GM18517 (cell line): ENCODE data around the gene NR6A1.

Source experiments
- ATAC-seq: cut with Tn5 transposase; IDR thresholded peaks from one replicate; pipeline ENCODE4 v1.9.1; 2021; ENCODE audit warnings: mild to moderate bottlenecking, moderate library complexity; ENCODE audit not compliant: unreplicated experiment

The NR6A1 gene

GRCh38 chr9:124506931-124507879, 263.9 kb downstream of the NR6A1 start, which contains the start of gene NR5A1:
Gene NR5A1 (minus strand): TSS chr9:124507399. CDS start chr9:124503395, 4,004 bp downstream.
- no peak for ATAC-seq

DNA sequence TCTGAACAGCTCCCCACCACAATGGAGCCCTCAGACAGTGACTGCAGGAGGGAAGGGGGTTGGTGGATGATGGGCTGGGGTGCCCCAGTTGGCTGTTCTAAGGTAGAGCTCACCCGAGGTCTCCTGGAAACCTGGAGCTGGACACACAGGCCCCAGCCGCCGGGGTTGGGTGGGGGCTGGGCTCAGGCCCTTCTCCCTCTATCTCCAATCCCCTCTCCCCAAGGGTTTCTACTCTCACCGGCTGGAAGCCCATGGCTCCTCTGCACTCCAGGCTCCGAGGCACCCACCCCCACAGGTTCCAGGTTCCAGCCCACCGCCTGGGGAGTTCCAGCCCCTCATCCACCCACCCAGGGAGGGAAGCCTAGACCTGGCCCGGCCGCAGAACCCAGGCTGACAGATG, 264.7 kb downstream of the NR6A1 start:
- ATAC-seq: no peak

GRCh38 chr9:124505901-124506346, 265.2 kb downstream of the NR6A1 start:
- no peak for ATAC-seq

DNA sequence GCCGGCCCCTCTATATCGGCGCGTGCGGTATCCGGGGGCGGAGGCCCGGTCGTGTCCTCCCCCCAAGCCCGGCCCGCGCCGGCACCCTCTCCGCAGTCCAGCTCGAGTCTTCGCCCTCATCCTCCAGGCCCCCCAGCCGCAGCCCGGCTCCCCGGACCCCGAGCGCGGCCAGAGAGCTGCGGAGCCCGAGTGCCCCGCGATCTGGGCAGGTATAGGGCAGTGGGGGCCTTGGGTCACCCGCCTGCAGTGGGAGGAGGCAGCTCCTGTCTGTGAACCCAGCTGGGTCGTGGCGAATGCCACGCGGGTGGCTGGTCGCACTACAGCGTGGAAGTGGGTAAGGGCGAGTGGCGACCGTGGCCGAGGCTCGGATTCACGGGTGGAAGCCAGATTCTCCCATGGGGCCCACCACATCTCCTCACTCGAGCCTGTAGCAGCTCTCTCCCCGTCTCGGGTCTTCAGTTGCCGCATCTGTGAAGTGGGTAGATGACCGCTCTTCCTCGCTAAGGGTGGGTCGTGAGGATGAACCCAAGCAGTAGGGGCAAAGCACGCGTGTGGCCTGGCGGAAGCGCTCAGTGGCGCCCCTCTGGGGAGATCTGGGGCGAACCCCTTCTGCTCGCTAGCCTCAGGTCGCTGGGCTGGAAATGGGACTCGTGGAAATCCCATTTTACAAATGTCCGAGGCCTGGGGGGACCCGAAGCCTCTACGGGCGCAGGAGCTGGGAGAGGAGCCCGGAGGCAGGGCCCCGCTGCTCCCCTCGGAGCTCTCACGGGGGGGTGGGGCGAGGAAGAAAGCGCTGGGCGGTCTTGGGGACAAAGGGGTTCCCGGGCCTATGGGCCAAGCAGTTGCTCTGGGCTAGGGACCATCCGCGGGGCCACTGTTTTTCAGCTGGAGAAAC, 265.9 kb downstream of the NR6A1 start:
- no peak for ATAC-seq

DNA sequence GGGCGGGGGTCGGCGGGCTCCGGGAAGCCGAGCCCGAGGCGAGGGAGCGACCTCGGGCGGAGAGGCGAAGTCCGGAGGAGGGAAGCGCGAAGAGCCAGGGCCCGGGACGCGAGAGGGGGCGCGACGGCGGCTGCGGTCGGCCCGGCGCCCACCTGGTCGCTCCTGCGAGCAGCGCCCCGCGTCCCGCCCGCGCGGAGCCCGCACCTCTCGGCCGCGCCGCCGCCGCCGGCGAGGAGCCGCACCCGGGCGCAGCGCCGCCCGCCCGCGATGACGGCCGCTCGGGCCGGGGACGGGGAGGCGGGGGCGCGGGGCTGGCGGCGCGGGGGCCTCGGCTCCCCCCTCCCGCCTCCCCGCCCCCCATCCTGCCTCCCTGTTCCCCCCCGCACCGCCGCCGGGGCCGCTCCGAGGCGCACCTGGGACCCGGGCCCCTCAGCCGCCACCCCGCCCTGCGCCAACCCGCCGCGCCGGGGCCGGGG, 266.5 kb downstream of the NR6A1 start:
- no peak for ATAC-seq

DNA sequence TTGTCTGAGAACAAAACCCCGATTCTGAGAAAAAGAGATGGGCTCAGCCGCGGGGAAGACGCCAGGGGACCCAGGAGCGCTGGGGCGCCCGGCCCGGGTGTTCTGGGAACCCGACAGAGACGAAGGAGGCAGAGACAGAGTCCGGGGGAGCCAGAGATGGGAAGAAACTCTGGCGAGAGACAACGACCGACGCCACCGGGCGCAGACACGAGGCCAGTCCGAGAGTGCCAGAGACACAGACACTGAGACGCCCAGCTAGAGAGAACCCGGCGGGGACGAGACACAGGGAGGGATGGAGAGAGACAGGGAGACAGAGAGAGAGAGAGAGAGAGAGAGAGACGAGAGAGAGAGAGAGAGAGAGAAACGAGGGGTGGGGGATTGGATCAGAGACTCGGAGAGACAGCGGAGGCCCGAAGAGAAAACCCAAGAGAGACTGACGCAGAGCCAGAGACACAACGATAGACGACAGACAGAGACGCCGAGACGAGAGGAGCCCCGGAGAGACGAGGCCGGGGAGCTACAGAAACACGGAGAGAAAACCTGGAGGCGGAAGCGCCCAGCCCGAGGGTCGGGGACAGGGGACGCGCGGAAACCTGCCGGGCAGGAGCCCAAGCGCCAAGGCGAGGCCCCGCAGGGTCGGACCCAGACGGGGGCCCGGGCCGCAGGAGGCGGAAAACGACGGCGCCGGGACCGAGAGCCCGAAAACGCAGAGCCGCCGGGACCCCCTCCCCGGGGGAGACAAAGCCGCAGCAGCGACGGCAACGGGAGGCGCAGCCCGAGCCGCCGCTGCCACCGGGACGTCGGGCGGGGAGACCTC, 267.2 kb downstream of the NR6A1 start:
- ATAC-seq: no peak

- ATAC-seq: no peak
Measured at GRCh38 chr9:124502711-124503702, 268.1 kb downstream of the NR6A1 start.

DNA sequence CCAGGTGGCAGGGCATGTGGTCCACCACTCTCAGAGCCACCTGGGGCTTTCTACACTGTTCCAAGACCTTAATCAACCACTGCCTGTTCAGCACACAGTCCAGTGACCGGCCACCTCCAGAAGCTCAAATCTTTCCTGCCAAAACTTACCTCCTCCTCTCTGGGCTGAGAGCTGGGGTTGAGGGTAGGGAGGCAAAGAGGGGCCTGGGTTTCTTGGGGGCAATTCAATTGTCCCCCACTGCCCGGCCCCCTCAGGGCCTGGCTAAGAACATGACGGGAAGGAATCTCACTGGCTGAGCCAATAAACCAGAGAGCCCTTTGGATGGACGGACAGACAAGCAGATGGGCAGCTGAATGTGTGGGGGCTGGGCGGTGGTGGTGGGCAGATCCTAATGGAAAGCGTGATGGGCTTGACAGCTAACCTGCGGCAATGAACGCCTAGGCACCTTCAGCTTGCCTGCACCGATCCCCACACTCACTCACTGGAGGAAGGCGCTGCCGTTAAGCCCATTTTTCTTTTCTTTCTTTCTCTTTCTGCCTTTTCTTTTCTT, 269.3 kb downstream of the NR6A1 start:
- ATAC-seq: no peak

GRCh38 chr9:124500796-124501611, 270.1 kb downstream of the NR6A1 start:
- ATAC-seq: no peak

GRCh38 chr9:124500028-124500795, 270.9 kb downstream of the NR6A1 start:
- ATAC-seq: no peak

DNA sequence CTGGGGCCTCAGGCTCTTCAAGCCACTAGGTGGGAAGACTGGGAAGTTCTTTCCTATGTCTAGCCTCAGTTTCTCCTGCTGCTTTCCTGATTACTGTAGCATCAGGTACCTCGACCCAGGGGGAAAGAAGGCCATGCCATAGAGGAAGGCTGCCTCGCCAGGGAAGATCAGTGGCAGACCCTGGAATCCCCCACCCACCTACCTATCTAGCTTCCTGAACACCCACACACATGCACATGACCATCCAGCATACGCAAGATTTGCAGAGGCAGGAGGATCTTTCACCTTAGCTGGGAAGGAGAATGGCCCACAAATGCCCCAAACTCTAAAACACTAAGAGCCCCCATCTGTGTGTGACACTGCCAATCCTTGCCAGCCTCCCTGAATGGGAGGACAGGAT, 271.9 kb downstream of the NR6A1 start:
- ATAC-seq: no peak

- no peak for ATAC-seq
Measured at GRCh38 chr9:124498499-124499146, 272.5 kb downstream of the NR6A1 start.

- ATAC-seq: no peak
Measured at GRCh38 chr9:124498040-124498439, 273.1 kb downstream of the NR6A1 start.

- ATAC-seq: no peak
Measured at GRCh38 chr9:124497441-124497840, 273.7 kb downstream of the NR6A1 start.

- no peak for ATAC-seq
Measured at GRCh38 chr9:124496463-124496862, 274.6 kb downstream of the NR6A1 start.

- ATAC-seq: no peak
Measured at GRCh38 chr9:124496075-124496449, 275.0 kb downstream of the NR6A1 start.
